Measurements from ENCODE around the gene SLC26A1.

The SLC26A1 gene

DNA sequence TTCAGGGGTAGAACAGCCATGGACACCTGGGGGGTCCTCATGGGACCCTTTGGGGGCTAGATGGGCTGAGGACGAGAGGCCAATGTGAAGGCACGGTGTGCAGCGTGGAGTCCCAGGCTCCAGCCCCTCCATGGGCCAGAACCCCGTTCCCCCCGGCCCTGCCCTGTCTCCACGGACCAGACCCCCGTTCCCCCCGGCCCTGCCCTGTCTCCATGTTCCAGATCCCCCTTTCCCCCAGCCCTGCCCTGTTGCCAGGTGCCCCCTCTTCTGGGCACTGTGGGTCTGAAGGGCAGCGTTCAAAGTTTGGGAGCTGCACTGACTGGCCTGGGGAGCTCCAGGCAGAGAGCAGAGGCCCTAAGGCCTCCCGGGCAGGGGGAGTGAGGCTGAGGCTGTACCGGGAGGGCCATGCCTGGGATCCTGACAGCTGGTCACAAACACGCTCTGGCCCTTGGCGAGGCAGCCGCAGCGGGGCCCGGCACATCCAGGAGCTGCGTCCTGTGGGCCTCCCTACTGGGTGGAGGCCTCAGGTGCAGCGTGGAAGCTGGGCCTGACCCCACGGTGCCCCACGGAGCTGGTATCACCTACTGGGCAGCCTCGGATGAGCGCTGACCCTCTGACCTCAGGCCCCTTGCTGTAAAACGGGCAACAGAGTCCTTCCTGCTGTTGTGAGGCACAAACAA, 28.7 kb downstream of the SLC26A1 start:
- no peak for DNase-seq

DNA sequence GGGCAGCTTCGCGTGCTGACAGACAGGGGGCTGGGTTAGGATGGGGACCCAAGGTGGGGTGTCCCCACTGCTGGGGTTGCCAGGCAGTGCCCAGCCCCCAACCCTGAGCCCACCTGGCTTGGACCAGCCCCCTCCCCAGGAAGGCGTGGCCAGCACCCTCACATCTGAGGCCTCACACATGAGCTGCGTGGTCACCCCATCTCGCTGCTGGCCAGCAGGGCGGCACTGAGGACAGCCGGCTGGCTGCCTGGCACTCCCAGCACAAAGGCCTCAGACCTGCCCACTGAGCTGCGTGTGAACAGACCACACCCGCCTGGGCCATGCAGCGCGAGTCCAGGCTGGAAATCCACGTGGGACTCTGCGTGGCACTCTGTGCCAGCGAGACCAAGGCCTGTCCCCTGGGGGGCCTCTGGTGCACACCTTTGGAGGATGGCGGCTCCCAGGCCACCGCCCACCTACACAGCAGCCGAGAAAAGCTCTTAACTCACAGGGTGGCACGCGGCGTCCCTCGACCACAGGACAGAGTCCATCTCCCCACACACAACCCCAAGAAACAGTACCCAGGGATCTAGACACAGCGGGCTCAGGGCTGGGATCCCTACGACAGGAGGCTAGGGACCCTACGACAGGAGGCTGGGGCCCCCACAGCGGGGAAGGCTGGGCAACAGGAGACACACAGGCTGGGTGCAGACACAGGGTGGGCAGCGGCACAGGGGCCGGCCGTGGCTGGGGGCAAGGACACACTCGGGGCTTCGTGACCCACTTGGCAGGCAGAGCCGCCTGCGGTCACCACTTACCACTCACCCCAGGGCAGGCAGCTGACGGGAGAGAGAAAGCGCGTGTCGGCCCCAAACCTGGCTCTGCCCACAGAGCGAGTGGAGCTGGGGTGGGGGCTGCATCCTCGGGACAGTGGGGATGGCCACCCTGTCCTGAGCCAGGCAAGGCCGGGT, 29.7 kb downstream of the SLC26A1 start:
- DNase-seq = no peak

GRCh38 chr4:962231-963208, 30.7 kb downstream of the SLC26A1 start:
- DNase-seq = no peak

- no peak for DNase-seq
Observed at GRCh38 chr4:961351-962230, 31.6 kb downstream of the SLC26A1 start.

DNA sequence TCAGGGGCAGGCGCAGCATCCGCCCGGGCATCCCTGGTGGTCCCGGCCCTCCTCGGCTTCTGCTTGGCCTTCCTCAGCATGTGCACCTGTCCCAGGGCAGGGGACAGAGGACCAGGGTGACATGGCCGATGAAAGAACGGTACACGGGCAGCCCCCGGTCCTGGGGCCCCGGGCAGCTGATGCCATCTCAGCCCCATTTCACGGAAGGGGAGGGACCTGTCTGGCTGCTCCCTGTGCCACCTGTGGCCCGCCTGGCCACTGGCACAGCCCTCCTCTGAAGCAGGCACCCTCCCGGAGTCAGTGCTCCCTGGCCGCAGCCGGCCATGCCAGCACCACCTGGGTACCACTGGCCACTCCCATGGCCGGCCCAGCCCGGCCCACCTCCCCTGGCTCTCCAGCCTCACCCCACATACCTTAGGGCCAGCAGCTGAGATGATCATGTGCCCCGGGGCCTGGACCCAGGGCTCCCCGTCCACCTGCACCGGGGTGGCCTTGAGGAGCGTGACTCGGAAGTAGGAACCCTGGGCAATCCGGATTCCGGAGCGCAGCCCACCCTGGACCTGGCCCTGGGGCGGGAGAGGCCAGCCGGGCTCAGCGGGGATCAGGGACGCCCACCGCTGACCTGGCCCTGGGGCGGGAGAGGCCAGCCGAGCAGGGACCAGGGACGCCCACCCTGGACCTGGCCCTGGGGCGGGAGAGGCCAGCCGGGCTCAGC, 32.4 kb downstream of the SLC26A1 start:
- DNase-seq = no peak

- DNase-seq = no peak
Observed at GRCh38 chr4:960140-960635, 33.0 kb downstream of the SLC26A1 start.

GRCh38 chr4:959338-960139, 33.7 kb downstream of the SLC26A1 start:
- no peak for DNase-seq

DNA sequence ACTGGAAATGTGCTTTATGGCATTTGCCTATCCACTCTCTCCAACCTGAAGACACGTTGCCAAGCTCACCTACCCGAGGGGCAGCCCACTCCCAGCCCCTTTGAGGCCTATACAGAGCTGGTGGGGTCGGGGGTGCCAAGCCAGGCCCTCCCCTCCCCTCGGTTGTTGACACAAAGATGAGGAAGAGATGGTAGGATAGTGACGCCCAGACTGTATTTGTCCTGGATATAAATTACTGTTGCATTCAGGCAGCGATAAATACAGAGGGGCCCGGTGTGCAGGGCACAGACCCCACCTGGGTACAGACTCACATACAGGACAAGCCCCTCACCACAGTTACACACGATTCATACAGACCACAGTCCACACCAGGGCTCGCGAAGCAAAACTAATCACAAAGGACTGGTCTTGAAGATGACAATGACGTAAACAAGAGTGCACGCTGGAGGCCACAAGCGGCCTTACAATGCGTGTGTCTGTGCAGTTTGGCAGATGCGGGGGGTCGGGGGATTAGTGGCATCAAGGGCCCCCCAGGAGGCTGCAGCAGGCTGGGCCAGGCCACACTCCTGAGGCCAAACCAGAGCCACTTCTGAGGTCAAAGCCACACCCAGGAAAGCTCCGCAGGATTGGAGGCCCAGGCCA, 34.4 kb downstream of the SLC26A1 start:
- DNase-seq = no peak

DNA sequence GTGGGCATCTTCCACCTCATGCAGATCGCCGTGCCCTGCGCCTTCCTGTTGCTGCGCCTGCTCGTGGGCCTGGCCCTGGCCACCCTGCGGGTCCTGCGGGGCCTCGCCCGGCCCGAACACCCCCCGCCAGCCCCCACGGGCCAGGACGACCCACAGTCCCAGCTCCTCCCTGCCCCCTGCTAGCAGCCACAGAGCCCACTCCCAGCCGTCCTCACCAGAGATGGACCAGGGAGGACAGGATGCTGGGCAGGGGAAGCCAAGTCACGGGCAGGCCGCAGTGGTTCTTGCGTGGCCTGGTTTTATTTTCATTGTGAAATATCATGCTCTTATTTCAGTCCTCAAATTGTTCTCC, 34.9 kb downstream of the SLC26A1 start:
- DNase-seq = no peak

DNA sequence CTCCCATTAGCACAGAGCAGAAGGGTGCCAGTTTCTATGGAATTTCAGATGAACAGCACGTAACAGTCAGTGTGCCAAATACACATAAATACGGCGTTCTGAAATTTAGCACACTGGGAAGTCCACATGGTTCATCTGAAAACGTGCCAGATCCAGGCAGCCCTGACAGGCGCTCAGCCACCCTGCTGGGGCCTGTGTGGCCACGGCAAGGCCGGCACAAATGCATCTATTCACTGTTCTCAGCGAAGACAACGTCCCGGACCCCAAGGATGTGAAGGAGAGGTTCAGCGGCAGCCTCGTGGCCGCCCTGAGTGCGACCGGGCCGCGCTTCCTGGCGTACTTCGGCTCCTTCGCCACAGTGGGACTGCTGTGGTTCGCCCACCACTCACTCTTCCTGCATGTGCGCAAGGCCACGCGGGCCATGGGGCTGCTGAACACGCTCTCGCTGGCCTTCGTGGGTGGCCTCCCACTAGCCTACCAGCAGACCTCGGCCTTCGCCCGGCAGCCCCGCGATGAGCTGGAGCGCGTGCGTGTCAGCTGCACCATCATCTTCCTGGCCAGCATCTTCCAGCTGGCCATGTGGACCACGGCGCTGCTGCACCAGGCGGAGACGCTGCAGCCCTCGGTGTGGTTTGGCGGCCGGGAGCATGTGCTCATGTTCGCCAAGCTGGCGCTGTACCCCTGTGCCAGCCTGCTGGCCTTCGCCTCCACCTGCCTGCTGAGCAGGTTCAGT, 35.5 kb downstream of the SLC26A1 start:
- DNase-seq = no peak

- DNase-seq = no peak
Observed at GRCh38 chr4:957231-957580, 36.0 kb downstream of the SLC26A1 start.

GRCh38 chr4:956531-957230, 36.5 kb downstream of the SLC26A1 start:
- DNase-seq = no peak

DNA sequence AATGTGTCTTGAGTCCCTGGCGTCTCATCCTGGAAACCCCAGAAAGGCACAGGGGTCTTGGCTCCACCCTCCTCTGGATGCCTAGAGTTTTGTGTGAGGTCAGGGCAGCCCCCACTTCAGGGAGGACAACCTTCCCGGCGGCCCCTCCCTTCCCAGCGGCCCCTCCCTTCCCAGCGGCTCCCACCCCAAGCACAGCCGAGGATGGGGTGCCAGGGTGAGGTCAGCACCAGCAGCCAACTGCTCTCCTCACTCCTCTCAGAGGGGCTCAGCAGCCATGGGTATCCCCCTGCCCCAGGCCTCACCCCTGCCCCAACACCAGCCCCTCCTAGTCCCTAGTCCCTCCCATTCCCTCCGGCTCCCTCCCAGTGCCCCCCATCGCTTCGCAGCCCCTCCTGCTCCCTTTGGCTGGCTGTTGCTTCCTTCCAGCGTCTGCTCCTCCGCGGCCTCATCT, 37.2 kb downstream of the SLC26A1 start:
- no peak for DNase-seq

DNA sequence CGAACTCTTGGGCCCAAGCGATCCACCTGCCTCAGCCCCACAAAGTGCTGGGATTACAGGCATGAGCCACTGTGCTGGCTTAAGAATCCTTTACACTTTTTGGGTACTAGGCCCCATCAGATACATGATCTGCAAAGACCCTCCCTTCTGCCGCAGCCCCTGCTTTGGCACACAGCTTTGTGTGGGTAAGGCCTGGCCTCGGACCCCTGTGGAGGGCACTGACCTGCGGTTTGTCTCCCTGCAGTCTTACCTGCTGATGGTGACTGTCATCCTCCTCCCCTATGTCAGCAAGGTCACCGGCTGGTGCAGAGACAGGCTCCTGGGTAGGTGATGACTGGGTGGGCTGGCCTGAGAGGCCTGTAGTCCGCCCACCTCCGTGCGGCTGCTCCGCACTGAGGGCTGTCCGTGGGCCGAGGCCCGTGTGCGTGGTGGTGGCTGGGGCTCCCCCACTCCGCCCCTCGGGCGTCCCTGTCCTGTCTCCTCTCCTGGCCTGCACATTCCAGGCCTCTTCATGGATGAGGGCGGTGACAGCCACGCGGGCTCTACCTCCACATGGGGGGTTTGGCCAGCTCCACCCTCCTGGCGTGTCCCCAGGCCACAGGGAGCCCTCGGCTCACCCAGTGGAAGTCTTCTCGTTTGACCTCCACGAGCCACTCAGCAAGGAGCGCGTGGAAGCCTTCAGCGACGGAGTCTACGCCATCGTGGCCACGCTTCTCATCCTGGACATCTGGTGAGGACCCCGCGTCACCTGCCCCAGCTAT, 37.9 kb downstream of the SLC26A1 start:
- DNase-seq = no peak

DNA sequence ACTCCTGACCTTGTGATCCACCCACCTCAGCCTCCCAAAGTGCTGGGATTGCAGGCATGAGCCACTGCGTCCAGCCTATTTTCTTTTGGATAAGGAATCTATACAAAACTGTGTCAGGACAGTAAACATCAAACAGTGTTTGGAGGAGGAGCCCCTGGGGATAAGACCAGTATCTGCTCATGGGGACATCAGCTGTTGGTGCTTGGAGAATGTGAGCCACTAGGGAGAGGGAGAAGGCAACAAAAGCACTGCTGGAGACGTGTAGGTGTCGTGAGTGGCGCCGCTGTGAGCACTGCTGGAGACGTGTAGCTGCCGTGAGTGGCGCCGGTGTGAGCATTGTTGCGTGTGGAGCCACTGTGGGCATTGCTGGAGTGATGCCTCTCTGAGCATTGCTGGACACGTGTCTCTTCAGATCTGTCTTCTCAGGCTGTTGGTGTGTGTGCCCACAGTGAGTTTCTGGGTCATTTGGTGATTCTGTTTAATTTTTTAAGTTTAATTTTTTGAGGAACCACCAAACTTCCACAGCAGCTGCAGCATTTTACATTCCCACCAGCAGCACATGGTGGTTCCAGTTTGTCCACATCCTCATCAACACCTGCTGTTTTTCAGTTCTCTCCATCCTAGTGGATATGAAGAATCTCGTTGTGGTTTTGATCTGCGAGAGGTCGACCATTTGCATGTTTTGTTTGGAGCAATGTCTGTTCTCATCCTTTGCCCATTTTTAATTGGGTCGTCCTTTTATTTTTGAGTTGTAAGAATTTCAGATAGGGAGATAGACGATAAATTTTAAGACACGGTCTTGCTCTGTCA, 38.8 kb downstream of the SLC26A1 start:
- no peak for DNase-seq

DNA sequence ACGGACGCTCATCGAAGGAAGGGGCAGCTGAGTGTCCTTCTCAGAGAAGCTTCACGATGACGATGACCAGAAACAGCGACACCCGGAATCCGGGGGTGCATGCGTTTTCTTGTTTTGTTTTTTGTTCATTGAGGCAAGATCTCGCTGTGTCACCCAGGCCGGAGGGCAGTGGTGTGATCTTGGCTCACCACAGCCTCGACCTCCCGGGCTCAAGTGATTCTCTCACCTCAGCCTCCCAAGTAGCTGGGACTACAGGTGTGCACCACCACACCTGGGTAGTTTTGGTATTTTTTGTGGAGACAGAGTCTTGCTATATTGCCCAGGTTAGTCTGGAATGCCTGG, 39.7 kb downstream of the SLC26A1 start:
- DNase-seq = no peak

Measured in effector CD4-positive, alpha-beta T cell (primary cell).